ENCODE measurements around the gene FLAD1. TPM values are rescaled to one million over a fixed set of nuclear protein-coding genes. Genes with fewer than 3 reads are reported as not detected.

FLAD1 gene
- total and polyA plus RNA-seq, 2 of the 8 experiments (the other 6 are each of a cell fraction or from before 2014, with no cell fraction given) = 104 to 143 TPM

DNA sequence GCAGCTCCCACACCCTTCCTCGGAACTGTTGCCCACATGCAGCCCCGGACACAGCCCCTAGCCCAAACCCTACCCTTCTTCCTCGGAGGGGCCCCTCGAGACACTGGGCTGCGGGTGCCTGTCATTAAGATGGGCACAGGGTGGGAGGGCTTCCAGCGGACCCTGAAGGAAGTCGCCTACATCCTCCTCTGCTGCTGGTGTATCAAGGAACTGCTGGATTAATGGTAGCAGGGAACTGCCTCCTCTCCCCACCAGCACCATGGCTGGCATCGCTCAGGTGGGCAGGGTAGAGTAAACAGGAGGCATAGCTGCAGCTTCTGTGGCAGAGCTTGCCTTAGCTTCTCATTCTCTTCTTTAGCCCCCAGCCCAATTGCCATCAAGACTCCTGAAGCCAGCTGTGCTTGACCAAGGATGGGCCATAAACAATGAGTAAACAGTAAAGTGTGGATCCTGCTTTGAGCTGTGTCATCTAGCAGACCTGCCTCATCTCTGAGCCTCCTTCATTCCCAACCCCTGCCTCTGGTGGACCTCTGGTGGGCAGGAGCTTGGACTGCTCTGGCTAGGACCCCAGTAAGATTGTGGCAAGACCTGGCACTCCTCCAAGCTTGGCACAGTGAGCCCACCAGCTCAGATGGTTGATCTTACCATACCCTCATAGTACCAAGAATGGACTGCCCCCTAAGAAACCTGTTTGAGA, 10.6 kb downstream of the FLAD1 start, which contains the start of gene LENEP:
Gene LENEP, plus strand, starts transcription at position 15 of the 697 bp plus-strand sequence. Its CDS starts 22 bp downstream, at position 37.
- ChIA-PET POLR2A (ENCODE audit: partially characterized antibody) (interaction anchor here (0.8 to 42.8 kb wide), 15 partner anchors 10 to 68 kb away, joined by 3 to 702 read pairs (median 6); partner anchors contain the start of genes ADAM15, CKS1B, EFNA4 and FLAD1), CTCF (ENCODE audit: partially characterized antibody) (interaction anchor here (0.8 to 14.0 kb wide), 17 partner anchors 10 to 179 kb away, joined by 3 to 334 read pairs (median 7); partner anchors contain the start of genes ADAM15, CKS1B, EFNA4 and FLAD1)
- no peak within 1 kb of the TSS for H4K5ac ChIP-seq (ENCODE audit: insufficient read length, low read depth, low read length)
- H3K27ac ChIP-seq (ENCODE audit: low read depth, low read length) = peak within 1 kb of the TSS; percentile 58; the same call in 1 of the 2 replicates
- no peaks in the 10 kb centered on the region; the same call in 1 of the 2 replicates for H3K23me2 ChIP-seq (ENCODE audit: low read depth, low read length)
- H2AFZ ChIP-seq (ENCODE audit: low read length) = no peak within 1 kb of the TSS
- H3K56ac ChIP-seq (replicated peaks; ENCODE audit: insufficient read length, low read depth, low read length) = no peak within 1 kb of the TSS
- H4K91ac ChIP-seq (replicated peaks; ENCODE audit: insufficient read length, low read length) = no peak within 1 kb of the TSS
- no peak within 1 kb of the TSS; the same call in 1 of the 2 replicates for H4K8ac ChIP-seq (ENCODE audit: extremely low read depth, insufficient read depth, low read length)
- H2BK5ac ChIP-seq (ENCODE audit: low read depth, low read length) = no peak within 1 kb of the TSS; the same call in 1 of the 2 replicates
- no peak within 1 kb of the TSS for H3K4me2 ChIP-seq (ENCODE audit: insufficient read depth in 1 of 2, low read depth in 2 of 2, low read length in 2 of 2)
- no peak for FAIRE-seq
- H3K4ac ChIP-seq (replicated peaks; ENCODE audit: insufficient read length, low read depth, low read length) = no peak within 1 kb of the TSS
- no peak within 1 kb of the TSS for H3K14ac ChIP-seq (ENCODE audit: insufficient read length)
- H3K79me1 ChIP-seq (ENCODE audit: low read depth, low read length) = 0 out of 2 replicates have a peak, but pooled peaks cover 4% of the 10 kb centered on the region
- no peak within 1 kb of the TSS; the same call in 1 of the 2 replicates for H2AK5ac ChIP-seq (ENCODE audit: low read depth, low read length)
- TF ChIP-seq POLR2A (IDR thresholded peaks at IDR 0.05; ENCODE audit: control extremely low read depth in 1 of 2, low read depth in 2 of 2, low read length in 2 of 2) = peak in 1 of 2 experiments; percentile 23; a peak in 1 of 3 replicates
- TF ChIP-seq POLR2AphosphoS5 (IDR thresholded peaks at IDR 0.05; ENCODE audit: low read depth, low read length) = peak; percentile 59; the same call in 1 of the 2 replicates
- no peak for TF ChIP-seq HDAC2 (IDR thresholded peaks at IDR 0.05; ENCODE audit: borderline replicate concordance in 1 of 2, low read depth in 2 of 2, low read length in 2 of 2)
- H2BK20ac ChIP-seq (ENCODE audit: low read length) = no peak within 1 kb of the TSS
- H3K18ac ChIP-seq (ENCODE audit: extremely low read depth, low read length) = no peak within 1 kb of the TSS
- WGBS, 2 experiments (ENCODE audit: extremely low coverage in 1 of 2, insufficient coverage in 1 of 2, insufficient read length in 1 of 2, insufficient replicate concordance in 2 of 2, low coverage in 1 of 2, low lambda C conversion rate in 2 of 2, missing lambda C conversion rate in 1 of 2) = 87% methylated on average over 8 of the region's 8 CpGs; no CpG with 5 or more reads in 1 of the 2 experiments
- peaks cover 0 to 9% of the 10 kb centered on the region in 2 experiments; a peak in 1 of 4 replicates for H3K79me2 ChIP-seq (ENCODE audit: control insufficient read depth in 1 of 2, insufficient read depth in 2 of 2, low read length in 2 of 2)
- H3K23ac ChIP-seq (ENCODE audit: insufficient read length) = no peak within 1 kb of the TSS
- peaks cover 3 to 10% of the 10 kb centered on the region in 2 experiments for H4K20me1 ChIP-seq (replicated peaks in 1 of 2; ENCODE audit: control insufficient read depth in 1 of 2, insufficient read depth in 2 of 2, low read length in 2 of 2)
- H3K36me3 ChIP-seq (ENCODE audit: control insufficient read depth in 2 of 4, insufficient read depth in 4 of 4, low read length in 3 of 4) = peaks cover 5 to 25% (median 19%) of the 10 kb centered on the region in 4 experiments
- no peak within 1 kb of the TSS for H2BK120ac ChIP-seq (replicated peaks; ENCODE audit: low read depth, low read length)
- H3K27me3 ChIP-seq (replicated peaks in 1 of 4; ENCODE audit: control insufficient read depth in 3 of 4, extremely low read depth in 1 of 4, insufficient read depth in 3 of 4, low read length in 3 of 4) = no peaks in the 10 kb centered on the region
- DNase-seq (ENCODE audit: low read depth in 1 of 2, low spot score in 2 of 2) = no peak
- no peak within 1 kb of the TSS for H2BK15ac ChIP-seq (ENCODE audit: low read length)
- peaks cover 0 to 7% (median 4%) of the 10 kb centered on the region in 4 experiments; a peak in 3 of 7 replicates for H3K4me1 ChIP-seq (replicated peaks in 1 of 4; ENCODE audit: control insufficient read depth in 3 of 4, insufficient read depth in 4 of 4, low read length in 3 of 4)
- H2BK12ac ChIP-seq (ENCODE audit: low read depth, low read length) = 0 out of 2 replicates have a peak within 1 kb of the TSS, but pooled peaks have one; percentile 17
- no peaks in the 10 kb centered on the region for H3K9me3 ChIP-seq (ENCODE audit: insufficient read depth in 2 of 2, low read depth in 1 of 2, low read length in 1 of 2)
- no peak within 1 kb of the TSS for H3K4me3 ChIP-seq (ENCODE audit: extremely low read depth in 1 of 4, insufficient read depth in 2 of 4, low read depth in 3 of 4, low read length in 4 of 4)
- H3K9ac ChIP-seq (replicated peaks in 1 of 4; ENCODE audit: extremely low read depth in 1 of 4, low read depth in 3 of 4, low read length in 3 of 4) = peak within 1 kb of the TSS in 2 of 4 experiments; percentile 12 to 50; a peak in 2 of 7 replicates

All from H1 (cell line).